IMR-90 (cell line): ENCODE measurements around the gene CXCR3. TPM values are rescaled to one million over a fixed set of nuclear protein-coding genes. Genes with fewer than 3 reads are reported as not detected.

Experiments used
- ATAC-seq: fragments of 200-7000 bp; cut with Tn5 transposase; 2 replicates; pipeline ENCODE4 v1.9.1; 2020; ENCODE audit warnings: low read depth, mild to moderate bottlenecking, moderate library complexity
- BruUV-seq: library from RNA; stranded (reverse); fragments of 400-500 nt; replicated peaks from 2 replicates; lab custom pipeline; 2021; lab: Mats Ljungman, UMichigan
- CTCF ChIA-PET: fragments of 300-600 bp; formaldehyde crosslinking; extraction: SDS; loops from one replicate; lab custom pipeline; 2021; ENCODE audit warnings: antibody characterized with exemption; lab: Yijun Ruan, JAX
- POLR2A ChIA-PET: fragments of 300-600 bp; sonication (Branson Sonifier 250); formaldehyde crosslinking; loops from one replicate; lab custom pipeline; 2022; ENCODE audit warnings: antibody characterized with exemption; ENCODE audit not compliant: unreplicated experiment; lab: Charles Lee
- DNase-seq: peaks from one replicate; pipeline ENCODE4 v3.0.0; 2013
- H2AFZ ChIP-seq: replicated peaks from 2 replicates; pipeline ENCODE3; 2013; ENCODE audit warnings: low read length, mild to moderate bottlenecking; ENCODE audit not compliant: poor library complexity
- H2AK5ac ChIP-seq: 2 replicates; pipeline ENCODE4 v1.6.1; 2013; ENCODE audit warnings: low read depth, low read length, inconsistent platforms
- H2AK9ac ChIP-seq: replicated peaks from 2 replicates; pipeline ENCODE3; 2013; ENCODE audit warnings: mild to moderate bottlenecking, low read depth, low read length, moderate library complexity; ENCODE audit not compliant: poor library complexity
- H2BK120ac ChIP-seq: 2 replicates; pipeline ENCODE4 v1.6.1; 2013; ENCODE audit warnings: low read depth, low read length, inconsistent platforms
- H2BK15ac ChIP-seq: 3 replicates; pipeline ENCODE4 v1.6.1; 2013; ENCODE audit warnings: low read depth, low read length, inconsistent platforms
- H2BK20ac ChIP-seq: 2 replicates; pipeline ENCODE4 v1.6.1; 2013; ENCODE audit warnings: low read depth, mild to moderate bottlenecking, inconsistent platforms, low read length, moderate library complexity
- H2BK5ac ChIP-seq: 2 replicates; pipeline ENCODE4 v1.6.1; 2013; ENCODE audit warnings: mild to moderate bottlenecking, low read depth, low read length, inconsistent platforms; ENCODE audit not compliant: poor library complexity, severe bottlenecking
- H3K14ac ChIP-seq: replicated peaks from 2 replicates; pipeline ENCODE4 v1.6.1; 2013; ENCODE audit warnings: low read depth, low read length, inconsistent platforms
- H3K18ac ChIP-seq: 2 replicates; pipeline ENCODE4 v1.6.1; 2013; ENCODE audit warnings: low read depth, low read length, control low read depth
- H3K23ac ChIP-seq: 2 replicates; pipeline ENCODE4 v1.6.1; 2013; ENCODE audit warnings: low read depth, low read length, inconsistent platforms
- H3K27ac ChIP-seq: 2 replicates; pipeline ENCODE4 v1.5.1; 2013; ENCODE audit warnings: mild to moderate bottlenecking, control low read depth, low read length; ENCODE audit not compliant: insufficient read depth
- H3K27me3 ChIP-seq: 2 replicates; pipeline ENCODE4 v1.6.1; 2013; ENCODE audit warnings: low read length; ENCODE audit not compliant: control insufficient read depth, insufficient read depth
- H3K36me3 ChIP-seq: 2 replicates; pipeline ENCODE4 v1.6.1; 2013; ENCODE audit warnings: low read length, mixed read lengths; ENCODE audit not compliant: control insufficient read depth, insufficient read depth
- H3K4ac ChIP-seq: 2 replicates; pipeline ENCODE4 v1.6.1; 2013; ENCODE audit warnings: low read depth, low read length, inconsistent platforms
- H3K4me1 ChIP-seq: 2 replicates; pipeline ENCODE4 v1.6.1; 2013; ENCODE audit warnings: low read length, mixed read lengths; ENCODE audit not compliant: control insufficient read depth, insufficient read depth
- H3K4me2 ChIP-seq: 2 replicates; pipeline ENCODE4 v1.6.1; 2013; ENCODE audit warnings: low read depth, mild to moderate bottlenecking, control low read depth, low read length, moderate library complexity
- H3K4me3 ChIP-seq: 2 replicates; pipeline ENCODE4 v1.5.1; 2013; ENCODE audit warnings: low read depth, mild to moderate bottlenecking, control low read depth, low read length, moderate library complexity; ENCODE audit not compliant: insufficient read depth
- H3K56ac ChIP-seq: 2 replicates; pipeline ENCODE4 v1.6.1; 2013; ENCODE audit warnings: low read length, inconsistent platforms; ENCODE audit not compliant: insufficient read depth; ENCODE audit errors: extremely low read depth
- H3K79me1 ChIP-seq, 2 experiments: 2 replicates each; pipeline ENCODE4 v1.6.1; 2013; ENCODE audit warnings: low read length in 2 of 2, inconsistent platforms in 1 of 2, low read depth in 1 of 2
- H3K9ac ChIP-seq: 2 replicates; pipeline ENCODE4 v1.6.1; 2013; ENCODE audit warnings: low read depth, low read length, control low read depth
- H3K9me1 ChIP-seq: 2 replicates; pipeline ENCODE4 v1.6.1; 2013; ENCODE audit warnings: low read length, inconsistent platforms; ENCODE audit not compliant: insufficient read depth
- H3K9me3 ChIP-seq: 2 replicates; pipeline ENCODE4 v1.6.1; 2013; ENCODE audit warnings: low read length; ENCODE audit not compliant: control insufficient read depth, insufficient read depth
- H4K20me1 ChIP-seq: 2 replicates; pipeline ENCODE4 v1.6.1; 2013; ENCODE audit warnings: low read length, inconsistent platforms; ENCODE audit not compliant: insufficient read depth
- H4K5ac ChIP-seq: 2 replicates; pipeline ENCODE4 v1.6.1; 2013; ENCODE audit warnings: mild to moderate bottlenecking, low read depth, low read length, control low read depth
- H4K8ac ChIP-seq, 2 experiments: 2 replicates each; pipeline ENCODE4 v1.6.1; 2013; ENCODE audit warnings: low read depth in 2 of 2, low read length in 2 of 2, control low read depth in 1 of 2, inconsistent platforms in 1 of 2
- H4K91ac ChIP-seq: 2 replicates; pipeline ENCODE4 v1.6.1; 2013; ENCODE audit warnings: low read depth, low read length, inconsistent platforms; ENCODE audit not compliant: insufficient read depth
- BHLHE40 ChIP-seq: fragments of 150-350 bp; IDR thresholded peaks from 2 replicates; pipeline ENCODE4 v1.6.1; 2016; ENCODE audit warnings: mild to moderate bottlenecking, low read depth, low read length
- CEBPB ChIP-seq: IDR thresholded peaks from 2 replicates; pipeline ENCODE4 v1.6.1; 2012; ENCODE audit warnings: low read depth, low read length, improper control_type of control experiment
- CHD1 ChIP-seq: IDR thresholded peaks from 2 replicates; pipeline ENCODE4 v1.6.1; 2012; ENCODE audit warnings: low read depth, low read length, improper control_type of control experiment
- ELK1 ChIP-seq: fragments of 150-350 bp; IDR thresholded peaks from 2 replicates; pipeline ENCODE4 v1.6.1; 2016; ENCODE audit warnings: low read depth, mild to moderate bottlenecking, low read length, moderate library complexity, borderline replicate concordance
- FOS ChIP-seq: fragments of 150-350 bp; IDR thresholded peaks from 2 replicates; pipeline ENCODE4 v1.6.1; 2016; ENCODE audit warnings: low read depth, low read length
- MAZ ChIP-seq: IDR thresholded peaks from 2 replicates; pipeline ENCODE4 v1.6.1; 2012; ENCODE audit warnings: low read depth, mild to moderate bottlenecking, low read length, improper control_type of control experiment, moderate library complexity, borderline replicate concordance
- MXI1 ChIP-seq: IDR thresholded peaks from 2 replicates; pipeline ENCODE4 v1.6.1; 2012; ENCODE audit warnings: low read depth, mild to moderate bottlenecking, low read length, moderate library complexity, borderline replicate concordance
- NFE2L2 ChIP-seq: fragments of 150-350 bp; IDR thresholded peaks from 2 replicates; pipeline ENCODE4 v1.6.1; 2016; ENCODE audit warnings: low read depth, mild to moderate bottlenecking, low read length
- RAD21 ChIP-seq: IDR thresholded peaks from 2 replicates; pipeline ENCODE4 v1.6.1; 2012; ENCODE audit warnings: low read length, improper control_type of control experiment
- RCOR1 ChIP-seq: IDR thresholded peaks from 2 replicates; pipeline ENCODE4 v1.6.1; 2012; ENCODE audit warnings: mild to moderate bottlenecking, low read length, improper control_type of control experiment; ENCODE audit not compliant: insufficient replicate concordance
- RFX5 ChIP-seq: IDR thresholded peaks from 2 replicates; pipeline ENCODE4 v1.8.0; 2012; ENCODE audit warnings: low read depth, mild to moderate bottlenecking, low read length, moderate library complexity
- USF2 ChIP-seq: fragments of 150-350 bp; IDR thresholded peaks from 2 replicates; pipeline ENCODE4 v1.6.1; 2017; ENCODE audit warnings: mild to moderate bottlenecking, antibody characterized with exemption, low read length, low read depth
- WGBS, 2 experiments: methylation state at CpG; one replicate each; pipeline versions ENCODE4 v1.1.5 to v1.1.7; 2013; ENCODE audit warnings: missing lambda C conversion rate in 2 of 2; ENCODE audit not compliant: insufficient read length in 1 of 2; ENCODE audit errors: extremely low coverage in 2 of 2; 5-methylcytosine and 5-hydroxymethylcytosine counted together
- dilution Hi-C: fragments of 300-500 bp; cut with HindIII; formaldehyde crosslinking; loops from one replicate; pipeline ENCODE4 v1.14.3; 2018; ENCODE audit warnings: low sequenced_read_pairs; ENCODE audit not compliant: unreplicated experiment
- in situ Hi-C: fragments of 300-500 bp; cut with MboI; formaldehyde crosslinking; loops from 3 replicates; pipeline ENCODE4 v1.14.3; 2019; ENCODE audit warnings: low sequenced_read_pairs, inconsistent platforms, mixed read lengths
- intact Hi-C: fragments of 100-400 bp; cut with micrococcal nuclease; formaldehyde crosslinking; loops from 2 replicates; pipeline ENCODE4 v1.10.0; 2022
- polyA plus RNA-seq, 3 experiments: library from polyadenylated mRNA; depleted of rRNA; stranded (reverse); fragments of >200 nt; gene quantifications; 2 replicates each; pipeline ENCODE4 v1.2.3, GENCODE V29; 2012; ENCODE audit warnings: low replicate concordance in 1 of 3
- total RNA-seq: library from RNA; depleted of rRNA; stranded (reverse); fragments of >200 nt; gene quantifications from 2 replicates; pipeline ENCODE4 v1.2.3, GENCODE V29; 2012

Gene CXCR3
- total and polyA plus RNA-seq, 2 of the 4 experiments (the other 2 are of a cell fraction) = not detected

GRCh38 chrX:71615056-71615455 lies 3.3 kb downstream of the CXCR3 start (continued):
- TF ChIP-seq ELK1 = no peak

- intact Hi-C loops = no loop called here
- Histone ChIP-seq H3K4ac (no peak overlapping the region), H3K18ac (no peak overlapping the region), H2AK5ac (no peak overlapping the region), H2BK120ac (no peak overlapping the region), H3K36me3 (peaks cover 23% of the 10 kb centered on the region), H3K9ac (no peak overlapping the region), H3K27me3 (peaks cover 4% of the 10 kb centered on the region), H2BK15ac (no peak overlapping the region), H2AFZ (no peak overlapping the region), H4K8ac (no peak overlapping the region), H4K91ac (no peak overlapping the region), H3K27ac (no peak overlapping the region), H3K4me2 (no peak overlapping the region), H4K5ac (no peak overlapping the region), H3K79me1 (no peaks in the 10 kb centered on the region), H4K20me1 (no peaks in the 10 kb centered on the region), H2BK20ac (no peak overlapping the region), H3K4me3 (no peak overlapping the region), H3K9me3 (peaks cover 2% of the 10 kb centered on the region; the same call in 1 of the 2 replicates), H2AK9ac (no peak overlapping the region), H3K9me1 (no peaks in the 10 kb centered on the region), H3K56ac (no peak overlapping the region), H3K23ac (no peak overlapping the region), H3K14ac (no peak overlapping the region), H3K4me1 (no peaks in the 10 kb centered on the region), H2BK5ac (no peak overlapping the region)
- ATAC-seq = no peak
- no TSS peak for BruUV-seq
- ChIA-PET POLR2A (no interaction called here), CTCF (no interaction called here)
- no CpG with 5 or more reads among the region's 8 CpGs for WGBS, 2 experiments
- dilution Hi-C loops = no loop called here
- DNase-seq = no peak
- in situ Hi-C loops = no loop called here
- TF ChIP-seq RFX5 (no peak), FOS (no peak), ELK1 (no peak), BHLHE40 (no peak), CHD1 (no peak), MAZ (no peak), RCOR1 (no peak), RAD21 (no peak), MXI1 (no peak), NFE2L2 (no peak), USF2 (no peak), CEBPB (no peak)
Measured at GRCh38 chrX:71612256-71612655, 6.1 kb downstream of the CXCR3 start.
